Karpas-422 (cell line): Measurements from ENCODE around the gene TMEM163. TPM values are rescaled to one million over a fixed set of nuclear protein-coding genes. Genes with fewer than 3 reads are reported as not detected.

Experiments
- DNase-seq: peaks from one replicate; pipeline ENCODE4 v3.0.0-alpha.2; 2015
- H2AFZ ChIP-seq: fragments of 200-600 bp; sonication (generic); 2 replicates; pipeline ENCODE4 v1.6.1; 2014; ENCODE audit warnings: antibody characterized with exemption, low read length, mixed read lengths
- H3K27ac ChIP-seq: fragments of 200-600 bp; sonication (generic); 2 replicates; pipeline ENCODE4 v1.5.1; 2014; ENCODE audit warnings: mild to moderate bottlenecking, low read length, moderate library complexity
- H3K27me3 ChIP-seq: fragments of 200-600 bp; sonication (generic); 2 replicates; pipeline ENCODE4 v1.6.1; 2014; ENCODE audit warnings: low read length, mixed read lengths
- H3K36me3 ChIP-seq: fragments of 200-600 bp; sonication (generic); 2 replicates; pipeline ENCODE4 v1.6.1; 2014; ENCODE audit warnings: low read length, mixed read lengths; ENCODE audit not compliant: insufficient read depth
- H3K4me1 ChIP-seq: fragments of 200-600 bp; sonication (generic); 2 replicates; pipeline ENCODE4 v1.6.1; 2014; ENCODE audit warnings: mild to moderate bottlenecking, low read length, mixed read lengths
- H3K4me2 ChIP-seq: fragments of 200-600 bp; sonication (generic); 2 replicates; pipeline ENCODE4 v1.6.1; 2014; ENCODE audit warnings: low read length, low read depth, mild to moderate bottlenecking; ENCODE audit not compliant: poor library complexity, severe bottlenecking
- H3K4me3 ChIP-seq: fragments of 200-600 bp; sonication (generic); 2 replicates; pipeline ENCODE4 v1.5.1; 2014; ENCODE audit warnings: mild to moderate bottlenecking, antibody characterized with exemption, low read length, mixed read lengths
- H3K79me2 ChIP-seq: fragments of 200-600 bp; sonication (generic); 2 replicates; pipeline ENCODE4 v1.6.1; 2014; ENCODE audit warnings: mild to moderate bottlenecking, low read length, mixed read lengths
- H3K9ac ChIP-seq: fragments of 200-600 bp; sonication (generic); 2 replicates; pipeline ENCODE4 v1.6.0; 2014; ENCODE audit warnings: low read length
- H3K9me2 ChIP-seq: fragments of 200-600 bp; sonication (generic), shearing (Covaris generic); replicated peaks from 2 replicates; pipeline ENCODE4 v1.6.0; 2014; ENCODE audit warnings: mild to moderate bottlenecking, low read length, moderate library complexity; ENCODE audit not compliant: insufficient read depth
- H3K9me3 ChIP-seq: fragments of 300-700, 200-600 bp; sonication (generic); 2 replicates; pipeline ENCODE4 v1.6.1; 2014; ENCODE audit warnings: low read length, mixed read lengths
- H4K20me1 ChIP-seq: fragments of 200-600 bp; sonication (generic); 2 replicates; pipeline ENCODE4 v1.6.1; 2014; ENCODE audit warnings: mild to moderate bottlenecking, antibody characterized with exemption, low read length, low read depth; ENCODE audit not compliant: insufficient read depth
- total RNA-seq: library from RNA; depleted of rRNA; stranded (reverse); fragments of >200 nt; shearing (Covaris generic); gene quantifications from 2 replicates; pipeline ENCODE4 v1.2.3, GENCODE V29; 2014; ENCODE audit warnings: low replicate concordance

TMEM163 gene
- total RNA-seq, 1 experiment from 2014 or later: 4.7 TPM

DNA sequence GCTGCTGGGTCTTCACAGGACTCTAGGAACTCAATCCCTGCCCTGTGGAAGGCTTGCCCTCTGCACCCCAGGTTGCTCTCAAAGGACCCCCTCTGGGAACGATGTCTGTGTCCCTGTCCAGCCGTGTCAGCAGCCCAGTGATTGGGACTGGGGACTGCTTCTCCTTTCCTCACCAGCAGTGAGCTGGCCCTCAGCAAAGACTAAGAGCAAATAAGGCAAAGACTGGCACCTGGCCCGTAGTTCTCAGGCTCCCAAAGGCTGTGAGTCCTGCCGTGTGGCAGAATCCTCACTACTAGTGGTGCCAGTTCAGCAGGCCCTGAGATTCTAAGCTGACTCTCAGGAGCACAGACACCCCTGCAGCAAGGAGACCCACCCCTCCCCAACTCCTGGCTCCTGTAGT lies 47.8 kb downstream of the TMEM163 start:
- H3K79me2 ChIP-seq: no peaks in the 10 kb centered on the region
- no peaks in the 10 kb centered on the region for H3K9me3 ChIP-seq
- H3K36me3 ChIP-seq: no peaks in the 10 kb centered on the region
- no peaks in the 10 kb centered on the region for H3K4me1 ChIP-seq
- H2AFZ ChIP-seq: no peak overlapping the region
- no peak for DNase-seq
- H4K20me1 ChIP-seq: no peaks in the 10 kb centered on the region
- no peak overlapping the region for H3K4me2 ChIP-seq
- no peak overlapping the region for H3K27ac ChIP-seq
- no peak overlapping the region for H3K9ac ChIP-seq
- no peaks in the 10 kb centered on the region for H3K27me3 ChIP-seq
- H3K9me2 ChIP-seq: no peaks in the 10 kb centered on the region
- no peak overlapping the region for H3K4me3 ChIP-seq

DNA sequence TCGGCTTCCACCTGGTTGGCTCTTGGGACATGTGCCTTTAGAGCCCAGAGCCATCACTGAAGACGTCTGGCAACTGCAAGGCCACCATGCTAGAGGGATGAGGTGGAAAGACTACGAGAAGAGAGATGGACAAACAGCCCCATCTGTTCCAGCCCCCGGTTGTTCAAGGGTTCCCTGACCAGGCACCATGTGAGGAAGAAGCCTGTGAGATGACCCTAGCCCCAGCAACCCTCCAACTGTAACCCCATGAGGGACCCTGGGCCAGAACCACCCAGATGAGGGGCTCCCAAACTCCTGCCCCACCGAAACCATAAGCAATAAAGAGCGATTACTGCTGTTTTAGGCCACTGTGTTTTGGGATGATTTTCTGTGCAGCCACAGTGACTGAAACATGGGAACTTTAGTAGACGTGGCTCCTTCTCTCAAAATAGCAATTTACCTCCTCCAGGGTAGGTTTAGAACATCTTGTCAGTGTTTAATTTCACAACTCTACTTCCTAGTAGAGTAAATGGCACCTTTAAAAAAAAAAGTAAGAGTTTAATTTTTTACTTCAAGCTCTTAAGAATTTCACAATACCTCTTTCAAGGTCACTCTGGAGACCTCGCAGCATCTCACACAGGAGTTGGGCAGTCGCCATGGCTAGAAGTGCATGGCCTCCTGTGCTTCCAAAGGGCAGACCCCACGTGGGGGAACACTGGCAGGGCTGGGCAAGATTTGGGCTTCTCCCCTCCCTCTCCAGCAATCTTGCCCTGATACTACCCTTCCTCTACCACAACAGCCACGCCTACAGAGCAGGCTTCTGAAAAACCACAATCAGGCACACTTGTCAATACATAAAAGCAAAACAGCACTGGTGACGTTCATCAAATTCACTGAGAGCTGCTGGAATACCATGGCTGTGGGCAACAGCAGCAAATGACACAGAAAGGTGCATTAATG lies 48.8 kb downstream of the TMEM163 start:
- Histone ChIP-seq H3K4me3 (no peak overlapping the region), H3K79me2 (no peaks in the 10 kb centered on the region), H3K9ac (no peak overlapping the region), H3K9me2 (no peaks in the 10 kb centered on the region), H4K20me1 (no peaks in the 10 kb centered on the region), H3K27me3 (no peaks in the 10 kb centered on the region), H3K9me3 (no peaks in the 10 kb centered on the region), H3K27ac (no peak overlapping the region), H3K4me2 (no peak overlapping the region), H3K36me3 (no peaks in the 10 kb centered on the region), H3K4me1 (no peaks in the 10 kb centered on the region), H2AFZ (no peak overlapping the region)
- DNase-seq: no peak

- Histone ChIP-seq H4K20me1 (no peaks in the 10 kb centered on the region), H3K9me2 (no peaks in the 10 kb centered on the region), H3K79me2 (no peaks in the 10 kb centered on the region), H3K4me1 (no peaks in the 10 kb centered on the region), H3K4me3 (no peak overlapping the region), H2AFZ (no peak overlapping the region), H3K9me3 (no peaks in the 10 kb centered on the region), H3K4me2 (no peak overlapping the region), H3K36me3 (no peaks in the 10 kb centered on the region), H3K27me3 (no peaks in the 10 kb centered on the region), H3K27ac (no peak overlapping the region), H3K9ac (no peak overlapping the region)
- DNase-seq: no peak
Observed at GRCh38 chr2:134668821-134669220, 50.0 kb downstream of the TMEM163 start.

DNA sequence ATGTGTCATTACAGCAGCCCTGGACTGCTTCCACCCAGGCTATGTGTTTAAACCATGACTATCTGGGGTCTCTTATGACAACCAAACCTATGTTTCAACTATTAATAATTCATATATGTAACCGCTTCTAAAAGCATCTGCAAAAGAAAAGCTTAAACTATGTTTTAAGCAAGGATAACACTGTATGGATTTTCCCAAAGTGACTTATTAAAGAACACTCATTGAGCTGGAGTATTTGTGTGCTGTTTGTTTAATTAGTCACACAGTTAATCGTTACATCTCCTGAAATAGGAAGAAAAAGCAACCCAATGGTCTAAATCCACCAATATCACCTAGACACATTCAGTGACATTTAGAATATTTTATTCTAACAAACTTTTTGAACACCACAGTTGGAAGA lies 51.3 kb downstream of the TMEM163 start:
- no peaks in the 10 kb centered on the region for H3K36me3 ChIP-seq
- no peak for DNase-seq
- no peaks in the 10 kb centered on the region for H4K20me1 ChIP-seq
- no peaks in the 10 kb centered on the region for H3K79me2 ChIP-seq
- H3K27ac ChIP-seq: no peak overlapping the region
- H3K9me3 ChIP-seq: no peaks in the 10 kb centered on the region
- no peak overlapping the region for H3K4me2 ChIP-seq
- no peak overlapping the region for H3K9ac ChIP-seq
- H3K4me1 ChIP-seq: no peaks in the 10 kb centered on the region
- no peak overlapping the region for H3K4me3 ChIP-seq
- no peaks in the 10 kb centered on the region for H3K9me2 ChIP-seq
- no peak overlapping the region for H2AFZ ChIP-seq
- no peaks in the 10 kb centered on the region for H3K27me3 ChIP-seq

- DNase-seq: no peak
- Histone ChIP-seq H3K9me2 (no peaks in the 10 kb centered on the region), H4K20me1 (no peaks in the 10 kb centered on the region), H3K79me2 (no peaks in the 10 kb centered on the region), H3K4me3 (no peak overlapping the region), H3K36me3 (no peaks in the 10 kb centered on the region), H3K9ac (no peak overlapping the region), H3K27me3 (no peaks in the 10 kb centered on the region), H2AFZ (no peak overlapping the region), H3K4me1 (no peaks in the 10 kb centered on the region), H3K4me2 (no peak overlapping the region), H3K27ac (no peak overlapping the region), H3K9me3 (no peaks in the 10 kb centered on the region)
Observed at GRCh38 chr2:134667081-134667480, 51.7 kb downstream of the TMEM163 start.

DNA sequence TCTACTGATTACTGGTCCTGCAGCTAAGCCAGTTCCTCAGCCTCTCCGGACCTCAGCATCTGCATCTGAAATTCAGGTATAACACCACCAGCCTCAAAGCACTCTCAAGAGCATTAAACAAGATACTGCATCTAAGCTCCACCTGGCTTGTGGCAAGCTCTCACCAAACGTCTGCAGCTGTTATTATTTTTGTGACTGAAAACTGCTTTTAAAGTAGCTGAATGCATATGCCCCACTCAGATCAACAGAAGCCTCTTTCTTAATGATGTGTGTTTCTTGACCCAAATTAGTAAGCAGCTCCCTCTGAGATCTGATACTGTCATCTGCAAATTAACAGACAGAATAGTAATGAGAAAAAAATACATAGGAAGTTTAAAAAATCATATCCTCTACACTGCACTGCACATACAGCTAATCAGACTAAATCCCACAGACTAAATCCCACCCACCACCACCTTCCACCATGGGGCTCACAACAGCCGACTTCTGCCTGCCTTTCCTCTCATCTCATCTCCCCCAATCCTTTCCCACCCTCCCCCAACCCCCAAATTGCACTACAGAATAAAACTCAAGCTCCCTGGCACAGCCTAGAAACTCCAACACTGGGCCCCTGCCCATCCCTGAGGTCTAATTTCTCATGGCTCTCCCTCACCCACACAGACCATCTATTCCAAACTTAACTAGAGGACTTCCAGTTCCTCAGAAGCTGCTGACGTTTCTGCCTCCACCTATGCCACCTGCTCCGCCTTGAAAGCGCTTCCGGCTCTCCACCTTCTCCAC lies 52.9 kb downstream of the TMEM163 start:
- Histone ChIP-seq H3K36me3 (no peaks in the 10 kb centered on the region), H4K20me1 (no peaks in the 10 kb centered on the region), H3K79me2 (no peaks in the 10 kb centered on the region), H3K9me3 (no peaks in the 10 kb centered on the region), H3K4me2 (no peak overlapping the region), H3K27ac (no peak overlapping the region), H3K9me2 (no peaks in the 10 kb centered on the region), H3K4me1 (peaks cover 5% of the 10 kb centered on the region; the same call in 1 of the 2 replicates), H3K9ac (no peak overlapping the region), H3K27me3 (no peaks in the 10 kb centered on the region), H2AFZ (no peak overlapping the region), H3K4me3 (no peak overlapping the region)
- DNase-seq: no peak

GRCh38 chr2:134663451-134664450 lies 55.0 kb downstream of the TMEM163 start:
- Histone ChIP-seq H3K4me3 (no peak overlapping the region), H3K27me3 (no peaks in the 10 kb centered on the region), H3K4me2 (no peak overlapping the region), H3K27ac (no peak overlapping the region), H3K9me3 (no peaks in the 10 kb centered on the region), H3K4me1 (peaks cover 5% of the 10 kb centered on the region; the same call in 1 of the 2 replicates), H3K36me3 (no peaks in the 10 kb centered on the region), H3K79me2 (no peaks in the 10 kb centered on the region), H3K9me2 (no peaks in the 10 kb centered on the region), H3K9ac (no peak overlapping the region), H4K20me1 (no peaks in the 10 kb centered on the region), H2AFZ (no peak overlapping the region)
- no peak for DNase-seq
